PC-3 (cell line): ENCODE data around the gene IFITM2. TPM values are rescaled to one million over a fixed set of nuclear protein-coding genes. Genes with fewer than 3 reads are reported as not detected.
"Not testable (repeated sequence)": the region's sequence is repeated elsewhere in the genome, so short reads cannot be mapped to it uniquely, and the experiment has no call there.

Experiments used
- ATAC-seq: fragments of 200-7000 bp; cut with Tn5 transposase; 2 replicates; pipeline ENCODE4 v1.9.1; 2020; ENCODE audit warnings: mild to moderate bottlenecking, moderate library complexity
- Bru-seq: library from RNA; stranded (reverse); fragments of 400-500 nt; gene quantifications from one replicate; lab custom pipeline; 2021; lab: Mats Ljungman, UMichigan
- BruChase-seq, 2 experiments: library from RNA; stranded (reverse); fragments of 400-500 nt; gene quantifications; one replicate each; lab custom pipeline; 2021; lab: Mats Ljungman, UMichigan
- BruUV-seq: library from RNA; stranded (reverse); fragments of 400-500 nt; replicated peaks from 2 replicates; lab custom pipeline; 2021; lab: Mats Ljungman, UMichigan
- CTCF ChIA-PET: fragments of 300-600 bp; sonication (Branson Sonifier 250); formaldehyde crosslinking; loops from one replicate; lab custom pipeline; 2022; ENCODE audit warnings: antibody characterized with exemption; lab: Charles Lee
- POLR2A ChIA-PET: fragments of 300-600 bp; sonication (Branson Sonifier 250); formaldehyde crosslinking; loops from one replicate; lab custom pipeline; 2022; ENCODE audit warnings: antibody characterized with exemption; ENCODE audit not compliant: unreplicated experiment; lab: Charles Lee
- DNase-seq: peaks from one replicate; pipeline ENCODE4 v3.0.0-alpha.2; 2015
- H2AFZ ChIP-seq: fragments of 300-600 bp; sonication (generic); 2 replicates; pipeline ENCODE4 v1.6.0; 2016; ENCODE audit warnings: antibody characterized with exemption, low read length
- H3F3A ChIP-seq: fragments of 300-600 bp; sonication (generic); one replicate; pipeline ENCODE4 v1.6.0; 2017; ENCODE audit warnings: antibody characterized with exemption, low read length, control low read depth, mild to moderate bottlenecking; ENCODE audit not compliant: unreplicated experiment
- H3K27ac ChIP-seq: fragments of 300-600 bp; sonication (generic); 2 replicates; pipeline ENCODE4 v1.5.1; 2016; ENCODE audit warnings: mild to moderate bottlenecking, low read length
- H3K27me3 ChIP-seq: fragments of 300-600 bp; sonication (generic); 2 replicates; pipeline ENCODE4 v1.6.1; 2016; ENCODE audit warnings: low read length, mixed read lengths
- H3K36me3 ChIP-seq: fragments of 300-600 bp; sonication (generic); 2 replicates; pipeline ENCODE4 v1.6.1; 2016; ENCODE audit warnings: low read depth, mixed run types, low read length, mixed read lengths
- H3K4me1 ChIP-seq: fragments of 300-600 bp; sonication (generic); 2 replicates; pipeline ENCODE4 v1.5.1; 2016; ENCODE audit warnings: low read length; ENCODE audit not compliant: insufficient read depth
- H3K4me2 ChIP-seq: fragments of 300-600 bp; sonication (generic); 2 replicates; pipeline ENCODE4 v1.6.0; 2016; ENCODE audit warnings: low read length
- H3K4me3 ChIP-seq: fragments of 300-600 bp; sonication (generic); 2 replicates; pipeline ENCODE4 v1.5.1; 2016; ENCODE audit warnings: mild to moderate bottlenecking, low read length, mixed read lengths
- H3K79me2 ChIP-seq: fragments of 300-600 bp; sonication (generic); 2 replicates; pipeline ENCODE4 v1.6.1; 2017; ENCODE audit warnings: low read length, mixed read lengths
- H3K9ac ChIP-seq: fragments of 300-600 bp; sonication (generic); 2 replicates; pipeline ENCODE4 v1.6.0; 2016; ENCODE audit warnings: mild to moderate bottlenecking, low read length
- H3K9me2 ChIP-seq: fragments of 300-600 bp; sonication (generic); replicated peaks from 2 replicates; pipeline ENCODE4 v1.6.1; 2016; ENCODE audit warnings: mixed run types, low read length, mixed read lengths
- H3K9me3 ChIP-seq: fragments of 300-600 bp; sonication (generic); 2 replicates; pipeline ENCODE4 v1.6.1; 2016; ENCODE audit warnings: low read length, mixed read lengths
- H4K20me1 ChIP-seq: fragments of 300-600 bp; sonication (generic); 2 replicates; pipeline ENCODE4 v1.6.1; 2016; ENCODE audit warnings: low read length, mixed read lengths
- EZH2 ChIP-seq: fragments of 300-600 bp; sonication (generic); IDR thresholded peaks from one replicate; pipeline ENCODE4 v1.6.1; 2017; ENCODE audit warnings: antibody characterized with exemption, mild to moderate bottlenecking, low read length; ENCODE audit not compliant: unreplicated experiment
- EZH2phosphoT487 ChIP-seq: fragments of 300-600 bp; sonication (generic); IDR thresholded peaks from 2 replicates; pipeline ENCODE4 v1.6.1; 2018; ENCODE audit warnings: mild to moderate bottlenecking, antibody characterized with exemption, low read length, borderline replicate concordance
- intact Hi-C: fragments of 100-400 bp; cut with micrococcal nuclease; formaldehyde crosslinking; loops from 2 replicates; pipeline ENCODE4 v1.9.0; 2023
- long read RNA-seq: library from polyadenylated mRNA; unstranded; transcript quantifications from one replicate; pipeline ENCODE4 v2.0.0, GENCODE V29; 2021; ENCODE audit not compliant: unreplicated experiment
- total RNA-seq: library from RNA; depleted of rRNA; stranded (reverse); fragments of >200 nt; gene quantifications from 2 replicates; pipeline ENCODE4 v1.2.3, GENCODE V29; 2014; rRNA removed
- TF ChIP-seq, protein P1 (sequence below): fragments of 300-600 bp; sonication (generic); conservative IDR thresholded peaks from 2 replicates; pipeline ENCODE4 v1.5.1; 2017; ENCODE audit warnings: antibody characterized with exemption, low read depth, mild to moderate bottlenecking, low read length

The IFITM2 gene
- total RNA-seq (36.3 and 49.0 TPM in 2 replicates), Bru-seq, nascent RNA (percentile 89 among the genes with signal in this experiment), BruChase-seq, experiment 1, labeled RNA remaining after a 6-hour chase (percentile 94 among the genes with signal in this experiment), BruChase-seq, experiment 2, labeled RNA remaining after a 2-hour chase (percentile 91 among the genes with signal in this experiment)
- long read RNA-seq, transcript IFITM2-206 (2 exons, 892 nt): major isoform, 76 of 114 reads
- long read RNA-seq, partial matches to known transcripts: 0 of 114 reads
- long read RNA-seq, other reads (novel, unspliced or antisense): 38 of 114 reads

DNA sequence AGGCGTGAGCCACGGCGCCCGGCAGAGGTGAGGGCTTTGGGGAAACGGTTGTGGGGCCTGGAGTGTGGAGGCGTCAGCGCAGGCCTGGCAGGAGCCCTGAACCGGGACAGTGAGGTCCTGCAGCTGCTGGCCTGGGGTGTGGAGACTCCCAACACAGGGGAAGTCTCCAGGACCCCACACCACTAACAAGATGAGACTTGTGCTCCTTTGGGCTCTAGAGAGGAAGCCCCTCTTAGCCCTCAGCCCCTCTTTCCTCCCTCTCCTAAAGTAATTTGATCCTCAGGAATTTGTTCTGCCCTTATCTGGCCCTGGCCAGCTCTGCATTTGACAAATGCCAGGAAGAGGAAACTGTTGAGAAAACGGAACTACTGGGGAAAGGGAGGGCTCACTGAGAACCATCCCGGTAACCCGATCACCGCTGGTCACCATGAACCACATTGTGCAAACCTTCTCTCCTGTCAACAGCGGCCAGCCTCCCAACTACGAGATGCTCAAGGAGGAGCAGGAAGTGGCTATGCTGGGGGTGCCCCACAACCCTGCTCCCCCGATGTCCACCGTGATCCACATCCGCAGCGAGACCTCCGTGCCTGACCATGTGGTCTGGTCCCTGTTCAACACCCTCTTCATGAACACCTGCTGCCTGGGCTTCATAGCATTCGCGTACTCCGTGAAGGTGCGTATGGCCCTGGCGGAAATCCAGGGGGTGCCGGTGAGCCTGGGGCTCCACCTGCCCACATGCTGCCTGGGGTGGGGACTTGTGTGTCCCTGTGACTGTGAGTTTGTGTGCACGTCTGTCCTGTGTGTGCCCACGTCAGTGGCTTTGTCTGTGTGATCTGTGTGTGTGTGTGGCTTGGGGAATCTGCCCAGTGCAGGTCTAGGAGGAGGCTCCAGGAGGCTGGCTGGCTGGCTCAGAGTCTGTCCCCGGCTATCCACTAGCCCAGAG, at the start of gene IFITM2:
IFITM2 (plus strand) TSS at position 51 of the 943 bp plus-strand sequence; CDS start at position 428, 377 bp downstream.
- DNase-seq (peak; percentile 79), ATAC-seq (peak; percentile 67)
- Histone ChIP-seq H3K4me2 (peak within 1 kb of the TSS; percentile 91), H3K4me1 (peaks cover 12% of the 10 kb centered on the region), H3K4me3 (peak within 1 kb of the TSS; percentile 78), H3K9ac (peak within 1 kb of the TSS; percentile 38), H3K79me2 (peaks cover 12% of the 10 kb centered on the region), H2AFZ (peak within 1 kb of the TSS; percentile 87)
- H3K9me2 ChIP-seq, H3K27ac ChIP-seq, H4K20me1 ChIP-seq, H3K27me3 ChIP-seq, H3K9me3 ChIP-seq, H3F3A ChIP-seq, POLR2A ChIA-PET, H3K36me3 ChIP-seq: not testable (repeated sequence)
- BruUV-seq: TSS peak; percentile 88
- intact Hi-C loops: loop anchor here (5.0 to 10.0 kb wide), 2 partner anchors 49 to 137 kb away; partner anchors contain the start of gene ANO9
- TF ChIP-seq, protein P1, sequence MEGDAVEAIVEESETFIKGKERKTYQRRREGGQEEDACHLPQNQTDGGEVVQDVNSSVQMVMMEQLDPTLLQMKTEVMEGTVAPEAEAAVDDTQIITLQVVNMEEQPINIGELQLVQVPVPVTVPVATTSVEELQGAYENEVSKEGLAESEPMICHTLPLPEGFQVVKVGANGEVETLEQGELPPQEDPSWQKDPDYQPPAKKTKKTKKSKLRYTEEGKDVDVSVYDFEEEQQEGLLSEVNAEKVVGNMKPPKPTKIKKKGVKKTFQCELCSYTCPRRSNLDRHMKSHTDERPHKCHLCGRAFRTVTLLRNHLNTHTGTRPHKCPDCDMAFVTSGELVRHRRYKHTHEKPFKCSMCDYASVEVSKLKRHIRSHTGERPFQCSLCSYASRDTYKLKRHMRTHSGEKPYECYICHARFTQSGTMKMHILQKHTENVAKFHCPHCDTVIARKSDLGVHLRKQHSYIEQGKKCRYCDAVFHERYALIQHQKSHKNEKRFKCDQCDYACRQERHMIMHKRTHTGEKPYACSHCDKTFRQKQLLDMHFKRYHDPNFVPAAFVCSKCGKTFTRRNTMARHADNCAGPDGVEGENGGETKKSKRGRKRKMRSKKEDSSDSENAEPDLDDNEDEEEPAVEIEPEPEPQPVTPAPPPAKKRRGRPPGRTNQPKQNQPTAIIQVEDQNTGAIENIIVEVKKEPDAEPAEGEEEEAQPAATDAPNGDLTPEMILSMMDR: 0 out of 2 replicates have a peak, but pooled peaks have one; percentile 13
- CTCF ChIA-PET: interaction anchor here (0.6 kb wide), 2 partner anchors 10 to 57 kb away, joined by 3 to 4 read pairs; no protein-coding TSS in a partner anchor

GRCh38 chr11:259413-259812, 48.2 kb upstream of the IFITM2 start:
- TF ChIP-seq, protein P1: no peak
- TF ChIP-seq EZH2 (no peak), EZH2phosphoT487 (no peak)
- BruUV-seq: no TSS peak
- H4K20me1 ChIP-seq: no peaks in the 10 kb centered on the region

More at GRCh38 chr11:259413-259812, 48.2 kb upstream of the IFITM2 start:
- Histone ChIP-seq H3K27ac (no peak overlapping the region), H3F3A (no peaks in the 10 kb centered on the region), H3K27me3 (no peaks in the 10 kb centered on the region), H2AFZ (no peak overlapping the region), H3K4me2 (no peak overlapping the region), H3K9me3 (no peaks in the 10 kb centered on the region), H3K4me3 (no peak overlapping the region), H3K9me2 (no peaks in the 10 kb centered on the region), H3K9ac (no peak overlapping the region), H3K79me2 (no peaks in the 10 kb centered on the region), H3K36me3 (no peaks in the 10 kb centered on the region), H3K4me1 (no peaks in the 10 kb centered on the region)
- ChIA-PET POLR2A (no interaction called here), CTCF (no interaction called here)
- DNase-seq (no peak), ATAC-seq (no peak)
- intact Hi-C loops: no loop called here
